GM19468 (cell line): ENCODE results near the gene NDUFA13.
A peak's percentile ranks its signal among the peaks of the same experiment; 100 is the strongest.

Experiments
- ATAC-seq: cut with Tn5 transposase; IDR thresholded peaks from one replicate; pipeline ENCODE4 v1.9.1; 2021; ENCODE audit warnings: mild to moderate bottlenecking, moderate library complexity, moderate number of reproducible peaks; ENCODE audit not compliant: unreplicated experiment; ENCODE audit errors: extremely low read depth

Gene NDUFA13

GRCh38 chr19:19488875-19489690 is 26.9 kb upstream of the NDUFA13 start:
- peak; percentile 25 for ATAC-seq

- no peak for ATAC-seq
Measured at GRCh38 chr19:19489804-19490204, 26.2 kb upstream of the NDUFA13 start.

- ATAC-seq, result no peak
Measured at GRCh38 chr19:19490214-19490968, 25.6 kb upstream of the NDUFA13 start.

- ATAC-seq, result no peak
Measured at GRCh38 chr19:19491321-19492025, 24.6 kb upstream of the NDUFA13 start.

- ATAC-seq, result no peak
Measured at GRCh38 chr19:19492026-19492610, 23.9 kb upstream of the NDUFA13 start.

GRCh38 chr19:19493841-19494546 is 22.0 kb upstream of the NDUFA13 start:
- no peak for ATAC-seq

- ATAC-seq, result no peak
Measured at GRCh38 chr19:19495614-19496603, 20.1 kb upstream of the NDUFA13 start.

- no peak for ATAC-seq
Measured at GRCh38 chr19:19498255-19498991, 17.6 kb upstream of the NDUFA13 start.

- ATAC-seq, result no peak
Measured at GRCh38 chr19:19499272-19499995, 16.6 kb upstream of the NDUFA13 start.

- ATAC-seq, result no peak
Measured at GRCh38 chr19:19500975-19501644, 14.9 kb upstream of the NDUFA13 start.

GRCh38 chr19:19501798-19502197 is 14.2 kb upstream of the NDUFA13 start:
- ATAC-seq, result no peak

GRCh38 chr19:19502281-19502680 is 13.7 kb upstream of the NDUFA13 start:
- no peak for ATAC-seq

GRCh38 chr19:19502808-19503602 is 13.0 kb upstream of the NDUFA13 start:
- ATAC-seq, result no peak

GRCh38 chr19:19504754-19505668 is 11.0 kb upstream of the NDUFA13 start:
- ATAC-seq, result no peak

GRCh38 chr19:19505669-19506326 is 10.2 kb upstream of the NDUFA13 start:
- ATAC-seq, result no peak
